Activated T-helper 17 cell treated with anti-CD3 and anti-CD28 coated beads, Interleukin-2, amount 50 U/mL, for 72 hours (primary cell): ENCODE measurements around the gene HEPN1. TPM values are rescaled to one million over a fixed set of nuclear protein-coding genes. Genes with fewer than 3 reads are reported as not detected.

Experiments
- ATAC-seq: fragments of 150-1000 bp; cut with Tn5 transposase; replicated peaks from 2 replicates; pipeline ENCODE4 v1.10.0; 2021; ENCODE audit warnings: mild to moderate bottlenecking, moderate library complexity
- H3K27ac Mint-ChIP-seq: one replicate; pipeline ENCODE4 v1.8.0; 2022; ENCODE audit warnings: mixed read lengths
- H3K27me3 Mint-ChIP-seq: one replicate; pipeline ENCODE4 v1.8.0; 2022; ENCODE audit warnings: mixed read lengths
- H3K36me3 Mint-ChIP-seq: one replicate; pipeline ENCODE4 v1.8.0; 2022; ENCODE audit warnings: low read depth, mild to moderate bottlenecking, mixed read lengths
- H3K4me1 Mint-ChIP-seq: one replicate; pipeline ENCODE4 v1.8.0; 2022; ENCODE audit warnings: mixed read lengths
- H3K4me3 Mint-ChIP-seq: one replicate; pipeline ENCODE4 v1.8.0; 2022; ENCODE audit warnings: mild to moderate bottlenecking, mixed read lengths
- H3K9me3 Mint-ChIP-seq: one replicate; pipeline ENCODE4 v1.8.0; 2022; ENCODE audit warnings: mixed read lengths
- total RNA-seq, 2 donors: library from RNA; stranded (reverse); gene quantifications; one replicate each; pipeline ENCODE4 v1.2.3, GENCODE V29; 2022

The HEPN1 gene
- total RNA-seq, 2 donors from 2014 or later, result not detected

DNA sequence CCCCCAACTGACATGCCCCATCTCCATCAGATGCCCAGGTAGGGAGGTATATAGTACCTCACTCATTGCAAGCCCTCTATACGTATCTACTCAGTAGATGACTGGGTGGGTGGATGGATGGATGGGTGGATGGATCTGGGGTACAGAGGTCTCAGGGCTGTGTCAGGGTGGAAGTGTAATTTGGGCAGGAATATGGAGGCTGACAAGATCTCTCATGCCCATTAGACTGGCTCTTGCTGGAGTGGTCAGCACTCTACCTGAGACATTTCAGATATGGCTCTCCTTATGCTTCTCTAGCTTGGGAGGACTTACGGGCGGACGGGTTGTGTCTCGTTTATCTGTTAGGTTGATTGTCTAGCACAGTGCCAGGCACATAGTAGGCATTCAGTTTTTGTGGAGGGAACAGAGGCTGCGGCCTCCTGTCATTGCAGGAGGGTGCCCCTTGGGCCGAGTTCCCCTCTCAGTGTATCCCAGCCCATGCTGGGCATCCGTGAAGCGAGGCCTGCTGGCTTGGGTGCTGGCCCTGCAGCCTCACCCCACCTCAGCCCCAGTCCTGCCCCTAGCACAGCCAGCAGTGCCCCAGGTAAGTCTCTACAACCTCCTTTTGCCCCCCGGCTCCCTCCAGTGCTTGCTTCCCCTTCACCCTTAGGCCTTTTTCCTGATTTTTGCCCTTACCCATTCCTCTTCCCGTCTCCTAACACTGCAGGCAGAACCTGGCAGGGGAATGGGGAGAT, 40.1 kb upstream of the HEPN1 start:
- Mint-ChIP-seq H3K4me1 (no peaks in the 10 kb centered on the region), H3K4me3 (no peak overlapping the region), H3K27ac (no peak overlapping the region), H3K9me3 (no peaks in the 10 kb centered on the region), H3K27me3 (peaks cover 9% of the 10 kb centered on the region), H3K36me3 (no peaks in the 10 kb centered on the region)
- no peak for ATAC-seq

GRCh38 chr11:124879493-124880289, 39.4 kb upstream of the HEPN1 start:
- H3K36me3 Mint-ChIP-seq, result no peaks in the 10 kb centered on the region
- H3K4me1 Mint-ChIP-seq, result no peaks in the 10 kb centered on the region
- H3K27ac Mint-ChIP-seq, result no peak overlapping the region
- peaks cover 8% of the 10 kb centered on the region for H3K27me3 Mint-ChIP-seq
- H3K4me3 Mint-ChIP-seq, result no peak overlapping the region
- ATAC-seq, result no peak
- H3K9me3 Mint-ChIP-seq, result no peaks in the 10 kb centered on the region

DNA sequence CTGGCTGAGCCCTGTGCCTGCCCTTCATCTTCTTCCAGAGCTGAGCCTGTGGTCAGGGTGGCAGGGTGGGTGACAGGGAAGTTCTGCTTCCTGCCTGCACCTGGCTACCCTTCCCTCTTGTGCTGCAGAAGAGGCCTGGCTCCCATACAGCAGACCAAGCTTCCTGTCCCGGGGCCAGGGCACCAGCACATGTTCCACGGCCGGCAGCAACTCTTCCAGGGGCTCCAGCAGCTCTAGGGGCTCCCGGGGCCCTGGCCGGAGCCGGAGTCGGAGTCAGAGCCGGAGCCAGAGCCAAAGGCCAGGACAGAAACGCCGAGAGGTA, 38.8 kb upstream of the HEPN1 start:
- Mint-ChIP-seq H3K27me3 (peaks cover 5% of the 10 kb centered on the region), H3K4me3 (no peak overlapping the region), H3K4me1 (no peaks in the 10 kb centered on the region), H3K27ac (no peak overlapping the region), H3K36me3 (no peaks in the 10 kb centered on the region), H3K9me3 (no peaks in the 10 kb centered on the region)
- no peak for ATAC-seq

GRCh38 chr11:124880958-124881357, 38.1 kb upstream of the HEPN1 start:
- no peak overlapping the region for H3K4me3 Mint-ChIP-seq
- no peaks in the 10 kb centered on the region for H3K36me3 Mint-ChIP-seq
- H3K4me1 Mint-ChIP-seq, result no peaks in the 10 kb centered on the region
- ATAC-seq, result no peak
- H3K27ac Mint-ChIP-seq, result peak overlapping the region; percentile 37
- H3K27me3 Mint-ChIP-seq, result peaks cover 5% of the 10 kb centered on the region
- no peaks in the 10 kb centered on the region for H3K9me3 Mint-ChIP-seq

GRCh38 chr11:124882339-124883071, 36.5 kb upstream of the HEPN1 start:
- Mint-ChIP-seq H3K27me3 (peaks cover 14% of the 10 kb centered on the region), H3K4me1 (no peaks in the 10 kb centered on the region), H3K27ac (no peak overlapping the region), H3K4me3 (no peak overlapping the region), H3K9me3 (no peaks in the 10 kb centered on the region), H3K36me3 (no peaks in the 10 kb centered on the region)
- no peak for ATAC-seq

DNA sequence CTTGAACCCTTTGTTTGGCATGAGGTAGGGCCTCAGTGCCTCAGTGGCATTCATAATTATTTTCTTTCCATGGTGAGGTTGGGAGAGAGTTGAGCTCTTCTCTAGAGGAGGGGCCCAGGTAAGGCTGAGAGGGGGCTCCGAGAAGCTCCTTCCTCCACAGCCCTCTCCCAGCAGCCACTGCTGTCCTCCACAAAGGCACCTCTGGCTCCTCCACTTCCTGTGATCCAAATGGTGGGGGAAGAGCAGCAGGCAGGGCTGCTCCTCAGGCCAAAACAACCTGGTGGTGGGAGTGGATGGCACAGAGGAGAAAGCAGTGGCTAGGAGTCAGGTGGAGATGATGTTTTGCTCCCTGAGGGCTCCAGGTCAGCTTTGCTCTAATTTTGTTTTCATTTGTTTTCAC, 34.7 kb upstream of the HEPN1 start:
- peaks cover 18% of the 10 kb centered on the region for H3K27me3 Mint-ChIP-seq
- no peak overlapping the region for H3K27ac Mint-ChIP-seq
- no peak for ATAC-seq
- H3K4me1 Mint-ChIP-seq, result no peaks in the 10 kb centered on the region
- H3K9me3 Mint-ChIP-seq, result no peaks in the 10 kb centered on the region
- H3K4me3 Mint-ChIP-seq, result no peak overlapping the region
- H3K36me3 Mint-ChIP-seq, result no peaks in the 10 kb centered on the region

GRCh38 chr11:124884869-124885479, 34.1 kb upstream of the HEPN1 start:
- no peak overlapping the region for H3K27ac Mint-ChIP-seq
- no peaks in the 10 kb centered on the region for H3K4me1 Mint-ChIP-seq
- H3K4me3 Mint-ChIP-seq, result no peak overlapping the region
- no peaks in the 10 kb centered on the region for H3K9me3 Mint-ChIP-seq
- ATAC-seq, result no peak
- no peaks in the 10 kb centered on the region for H3K36me3 Mint-ChIP-seq
- peaks cover 18% of the 10 kb centered on the region for H3K27me3 Mint-ChIP-seq

- Mint-ChIP-seq H3K4me3 (no peak overlapping the region), H3K4me1 (no peaks in the 10 kb centered on the region), H3K27me3 (peaks cover 18% of the 10 kb centered on the region), H3K9me3 (no peaks in the 10 kb centered on the region), H3K36me3 (no peaks in the 10 kb centered on the region), H3K27ac (no peak overlapping the region)
- ATAC-seq, result no peak
These were observed 32.6 kb upstream of the HEPN1 start for GRCh38 chr11:124886476-124886875.

GRCh38 chr11:124886978-124887666, 31.9 kb upstream of the HEPN1 start:
- Mint-ChIP-seq H3K9me3 (no peaks in the 10 kb centered on the region), H3K27ac (no peak overlapping the region)

DNA sequence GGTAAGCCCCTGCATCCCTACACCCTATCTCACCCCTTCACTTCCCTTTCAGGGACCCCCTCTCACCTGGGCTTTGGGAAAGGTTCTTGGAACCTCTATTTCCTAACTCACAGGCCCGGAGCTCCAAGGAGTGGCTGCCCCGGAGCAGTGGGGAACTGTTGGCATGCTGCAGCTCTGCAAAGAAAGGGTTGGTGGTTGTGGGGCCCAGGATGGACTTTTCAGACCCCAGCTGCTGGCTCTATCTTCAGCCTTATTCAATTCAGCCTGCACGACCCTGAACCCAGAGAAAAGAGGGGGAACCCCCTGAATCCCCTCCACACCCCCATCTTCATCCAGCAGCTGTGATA, 31.4 kb upstream of the HEPN1 start:
- no peak overlapping the region for H3K4me3 Mint-ChIP-seq
- H3K4me1 Mint-ChIP-seq, result no peaks in the 10 kb centered on the region
- H3K27me3 Mint-ChIP-seq, result peaks cover 18% of the 10 kb centered on the region
- no peak overlapping the region for H3K27ac Mint-ChIP-seq
- no peak for ATAC-seq
- no peaks in the 10 kb centered on the region for H3K36me3 Mint-ChIP-seq
- no peaks in the 10 kb centered on the region for H3K9me3 Mint-ChIP-seq

More at GRCh38 chr11:124886978-124887666, 31.9 kb upstream of the HEPN1 start:
- no peaks in the 10 kb centered on the region for H3K36me3 Mint-ChIP-seq
- ATAC-seq, result no peak
- no peak overlapping the region for H3K4me3 Mint-ChIP-seq
- H3K27me3 Mint-ChIP-seq, result peaks cover 18% of the 10 kb centered on the region
- H3K4me1 Mint-ChIP-seq, result no peaks in the 10 kb centered on the region

DNA sequence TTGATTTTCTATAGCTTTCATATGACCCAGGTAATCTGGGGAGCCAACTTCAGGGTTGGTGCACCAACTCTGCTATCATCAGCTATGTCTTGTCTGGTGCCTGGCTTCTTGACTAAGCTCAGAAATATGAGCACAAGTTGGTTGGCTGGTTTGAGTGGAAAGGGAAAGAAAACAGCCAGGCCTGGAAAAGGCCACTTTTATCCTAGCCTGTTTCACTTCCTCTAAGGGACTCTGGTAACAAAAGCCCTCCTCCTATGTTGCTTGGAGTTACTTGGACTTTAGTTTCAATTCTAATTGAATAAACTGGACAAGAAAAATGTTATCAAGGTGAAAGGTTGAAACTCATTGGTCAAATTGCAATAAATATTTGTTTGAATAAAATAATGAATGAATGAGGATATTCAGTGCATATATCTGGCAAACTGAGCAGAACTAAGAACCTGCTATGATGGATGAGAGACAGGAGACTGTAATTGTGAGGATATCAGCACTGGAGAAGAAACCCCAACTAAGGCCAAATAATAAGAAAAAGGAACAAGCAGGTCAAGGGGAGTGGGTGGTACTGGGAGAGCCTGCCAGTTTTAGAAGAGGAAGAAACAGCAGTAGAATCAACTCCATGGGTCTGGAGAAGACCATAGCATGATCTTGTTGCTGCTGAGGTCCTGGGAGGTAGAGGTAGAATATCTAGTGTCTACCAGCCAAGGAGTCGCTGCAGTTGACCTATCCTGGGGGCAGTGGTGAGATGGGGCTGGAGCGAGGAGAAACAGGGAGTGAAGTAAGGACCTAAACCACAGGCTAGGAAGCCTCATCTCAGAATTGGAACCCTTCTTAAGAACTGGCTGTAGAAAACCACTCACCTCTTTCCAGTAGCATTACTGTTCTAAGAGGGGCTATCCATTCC, 29.6 kb upstream of the HEPN1 start:
- no peak for ATAC-seq
- Mint-ChIP-seq H3K4me1 (no peaks in the 10 kb centered on the region), H3K4me3 (no peak overlapping the region), H3K27me3 (peaks cover 18% of the 10 kb centered on the region), H3K36me3 (no peaks in the 10 kb centered on the region), H3K9me3 (no peaks in the 10 kb centered on the region), H3K27ac (no peak overlapping the region)

DNA sequence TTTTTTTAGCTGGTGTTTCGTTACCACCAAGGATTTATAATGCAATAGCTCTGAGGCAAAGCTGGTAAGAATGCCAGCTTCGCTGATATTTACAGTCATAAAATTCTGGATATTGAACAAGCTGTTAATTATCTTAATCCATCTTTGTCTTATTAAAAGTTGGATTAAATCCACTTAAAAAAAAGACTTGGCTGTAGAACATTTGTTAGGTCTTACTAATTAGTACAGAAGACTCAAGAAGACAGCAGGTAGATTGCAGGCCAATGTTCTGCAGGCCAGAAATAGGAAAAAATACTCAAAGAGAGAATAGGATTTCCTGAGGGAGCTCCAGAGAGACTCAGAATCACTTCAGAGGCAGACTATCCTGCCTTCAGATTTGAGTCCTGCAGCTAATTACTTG, 28.9 kb upstream of the HEPN1 start:
- no peak for ATAC-seq
- Mint-ChIP-seq H3K36me3 (no peaks in the 10 kb centered on the region), H3K4me1 (no peaks in the 10 kb centered on the region), H3K9me3 (no peaks in the 10 kb centered on the region), H3K27ac (no peak overlapping the region), H3K27me3 (peaks cover 18% of the 10 kb centered on the region), H3K4me3 (no peak overlapping the region)

DNA sequence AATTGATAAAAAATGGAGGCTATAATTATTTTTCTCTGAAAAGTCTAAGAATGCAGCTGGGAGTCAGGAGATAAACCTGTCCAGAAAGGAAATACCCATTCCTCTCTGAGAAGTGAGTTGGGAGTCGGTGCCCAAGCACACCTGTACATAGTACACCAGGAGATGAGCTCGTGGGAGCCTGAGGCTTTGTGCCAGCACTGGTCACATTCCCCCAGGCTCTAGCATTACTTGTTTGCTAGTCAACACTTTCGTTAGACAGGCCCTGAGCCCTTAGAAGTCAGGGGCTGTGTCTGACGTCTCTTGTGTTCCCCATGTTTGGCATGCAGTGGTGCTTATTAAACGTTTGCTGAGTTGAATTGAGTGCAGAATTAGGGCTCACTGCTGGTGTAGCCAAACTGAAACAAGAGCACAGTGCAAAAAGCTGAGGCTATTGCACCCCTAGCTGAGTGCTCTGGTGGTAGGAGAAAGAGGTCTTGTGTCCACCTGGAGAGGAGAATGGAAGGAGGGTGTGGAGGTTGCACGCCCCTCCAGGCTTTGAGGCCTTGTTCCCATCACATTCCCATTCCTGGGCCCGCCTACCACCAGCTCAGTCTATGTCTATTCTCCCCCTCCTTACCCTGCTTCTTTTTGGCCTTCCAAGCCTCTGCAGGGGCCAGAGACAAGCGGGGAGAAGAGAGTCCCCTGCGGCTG, 28.2 kb upstream of the HEPN1 start:
- Mint-ChIP-seq H3K4me1 (no peaks in the 10 kb centered on the region), H3K4me3 (no peak overlapping the region), H3K9me3 (no peaks in the 10 kb centered on the region), H3K27me3 (peaks cover 13% of the 10 kb centered on the region), H3K36me3 (no peaks in the 10 kb centered on the region), H3K27ac (no peak overlapping the region)
- no peak for ATAC-seq
